K562 (cell line): ENCODE measurements around the gene CAMK1D. TPM values are rescaled to one million over a fixed set of nuclear protein-coding genes. Genes with fewer than 3 reads are reported as not detected.

Experiments
- ATAC-seq: fragments of 200-7000 bp; cut with Tn5 transposase; 3 replicates; pipeline ENCODE4 v1.9.1; 2020; ENCODE audit warnings: moderate library complexity
- BruUV-seq: library from RNA; stranded (reverse); fragments of 400-500 nt; replicated peaks from 2 replicates; lab custom pipeline; 2021; lab: Mats Ljungman, UMichigan
- CTCF ChIA-PET: fragments of 300-600 bp; formaldehyde crosslinking; extraction: SDS; loops from one replicate; lab custom pipeline; 2021; ENCODE audit warnings: low intra/inter-chr PET ratio; lab: Yijun Ruan, JAX
- POLR2A ChIA-PET: fragments of 300-600, 350-650 bp; sonication (Branson Sonifier 250); formaldehyde crosslinking; extraction: SDS; loops from one replicate; lab custom pipeline; 2021; ENCODE audit warnings: antibody characterized with exemption, inconsistent platforms; lab: Yijun Ruan, JAX
- DNase-seq, 4 experiments: peaks; one replicate each; pipeline versions ENCODE4 v3.0.0 to v3.0.0-alpha.2; 2011 to 2018; ENCODE audit warnings: low spot score in 3 of 4, mixed read lengths in 3 of 4; ENCODE audit errors: extremely low read depth in 1 of 4
- FAIRE-seq: peaks from 2 replicates; lab custom pipeline; 2011; peaks lifted over from hg19 to GRCh38; lab: Jason Lieb, UNC
- H2AFZ ChIP-seq: 2 replicates; pipeline ENCODE4 v1.6.0; 2011; ENCODE audit warnings: low read depth, low read length, control low read depth, inconsistent platforms
- H3K27ac ChIP-seq: fragments of 200-600 bp; 3 replicates; pipeline ENCODE4 v1.8.0; 2011; ENCODE audit warnings: low read depth, mild to moderate bottlenecking, control low read depth, inconsistent platforms, low read length, moderate library complexity, mixed read lengths; ENCODE audit errors: extremely low read depth
- H3K27me3 ChIP-seq, 2 experiments: fragments of 300-600 bp in 1 of 2; 2 replicates in 1 of 2; 3 replicates in 1 of 2; pipeline versions ENCODE4 v1.6.0 to v1.8.0; 2011; ENCODE audit warnings: inconsistent platforms in 2 of 2, low read length in 2 of 2, mild to moderate bottlenecking in 1 of 2, mixed read lengths in 1 of 2, moderate library complexity in 1 of 2; ENCODE audit not compliant: control insufficient read depth in 2 of 2, insufficient read depth in 2 of 2
- H3K36me3 ChIP-seq: fragments of 300-600 bp; 3 replicates; pipeline ENCODE4 v1.8.0; 2011; ENCODE audit warnings: mild to moderate bottlenecking, low read length, inconsistent platforms; ENCODE audit not compliant: control insufficient read depth, insufficient read depth
- H3K4me1 ChIP-seq, 2 experiments: fragments of 200-600 bp in 1 of 2; replicated peaks in 1 of 2; 2 replicates in 1 of 2; 3 replicates in 1 of 2; pipeline versions ENCODE4 v1.5.1 to v1.8.0; 2011; ENCODE audit warnings: inconsistent platforms in 2 of 2, low read length in 2 of 2, mild to moderate bottlenecking in 1 of 2, mixed read lengths in 1 of 2, moderate library complexity in 1 of 2; ENCODE audit not compliant: control insufficient read depth in 2 of 2, insufficient read depth in 2 of 2
- H3K4me2 ChIP-seq: 2 replicates; pipeline ENCODE4 v1.6.1; 2011; ENCODE audit warnings: low read length, control low read depth, inconsistent platforms, mixed read lengths; ENCODE audit not compliant: insufficient read depth
- H3K4me3 ChIP-seq: fragments of 200-600 bp; sonication (generic), shearing (Covaris generic); 2 replicates; pipeline ENCODE4 v1.5.1; 2016; ENCODE audit warnings: control low read depth, inconsistent platforms
- H3K79me2 ChIP-seq: fragments of 200-600 bp; 3 replicates; pipeline ENCODE4 v1.8.0; 2011; ENCODE audit warnings: low read length, inconsistent platforms; ENCODE audit not compliant: control insufficient read depth, insufficient read depth
- H3K9ac ChIP-seq, 2 experiments: 2 replicates each; pipeline versions ENCODE4 v1.6.0 to v1.6.1; 2011; ENCODE audit warnings: low read depth in 2 of 2, low read length in 2 of 2, control low read depth in 1 of 2, inconsistent platforms in 1 of 2, mild to moderate bottlenecking in 1 of 2, mixed read lengths in 1 of 2; ENCODE audit not compliant: insufficient read depth in 1 of 2
- H3K9me1 ChIP-seq: one replicate; pipeline ENCODE4 v1.6.0; 2011; ENCODE audit warnings: inconsistent platforms, mild to moderate bottlenecking, low read length, moderate library complexity; ENCODE audit not compliant: control insufficient read depth, insufficient read depth
- H3K9me3 ChIP-seq: replicated peaks from 2 replicates; pipeline ENCODE4 v1.5.1; 2011; ENCODE audit warnings: low read depth, low read length, inconsistent platforms; ENCODE audit not compliant: control insufficient read depth, insufficient read depth
- H4K20me1 ChIP-seq: replicated peaks from 2 replicates; pipeline ENCODE4 v1.6.1; 2011; ENCODE audit warnings: low read length, inconsistent platforms, mixed read lengths; ENCODE audit not compliant: control insufficient read depth, insufficient read depth
- BMI1 ChIP-seq: fragments of 150-350 bp; IDR thresholded peaks from 2 replicates; pipeline ENCODE4 v1.6.1; 2014; ENCODE audit warnings: low read length
- ELF4 ChIP-seq: fragments of 450-650 bp; formaldehyde crosslinking; IDR thresholded peaks from 2 replicates; pipeline ENCODE4 v1.4.0; 2022; ENCODE audit warnings: missing genetic modification characterization
- MTA2 ChIP-seq: fragments of 450-650 bp; IDR thresholded peaks from 2 replicates; pipeline ENCODE4 v1.6.1; 2016; ENCODE audit warnings: low read depth
- ZNF175 ChIP-seq: fragments of 200-800 bp; sonication (Bioruptor generic); IDR thresholded peaks from 2 replicates; pipeline ENCODE4 v1.6.1; 2016; ENCODE audit warnings: low read depth, mild to moderate bottlenecking, missing genetic modification characterization, missing compliant biosample characterization
- WGBS: fragments of 100-300 bp; shearing (Covaris generic); methylation state at CpG from one replicate; pipeline ENCODE4 v1.1.6; 2016; ENCODE audit warnings: low coverage, mixed read lengths; ENCODE audit not compliant: insufficient coverage; ENCODE audit errors: missing lambda C conversion rate; 5-methylcytosine and 5-hydroxymethylcytosine counted together
- in situ Hi-C: fragments of 300-500 bp; cut with MboI; formaldehyde crosslinking; loops from 4 replicates; pipeline ENCODE4 v1.15.0; 2018; ENCODE audit warnings: inconsistent platforms, mixed read lengths
- intact Hi-C: fragments of 100-400 bp; cut with micrococcal nuclease; formaldehyde crosslinking; loops from 2 replicates; pipeline ENCODE4 v1.14.2; 2022
- polyA plus RNA-seq, 8 experiments: library from polyadenylated mRNA; depleted of rRNA in 4 of 8; stranded (reverse) in 5 of 8; unstranded in 3 of 8; fragments of >200 nt; fragmentation: Nextera tagmentation in 2 of 8; fragmentation: Illumina TruSeq in 1 of 8; extraction: Ambion mirVana in 2 of 8; extraction: Trizol in 1 of 8; gene quantifications; 2 replicates each; pipeline versions ENCODE4 v1.2.1 to v1.2.3, GENCODE V29; 2011 to 2014; ENCODE audit warnings: inconsistent platforms in 1 of 8, missing spikeins in 1 of 8
- total RNA-seq, 7 experiments: library from RNA; depleted of rRNA in 6 of 7; stranded (reverse); fragments of >200 nt in 6 of 7; fragmentation: Illumina TruSeq in 2 of 7; extraction: Trizol in 2 of 7; gene quantifications; 2 replicates each; pipeline versions ENCODE4 v1.2.1 to v1.2.3, GENCODE V29; 2011 to 2021; ENCODE audit warnings: low replicate concordance in 1 of 7
- TF ChIP-seq, protein P1 (sequence below): fragments of 450-650 bp; IDR thresholded peaks from 2 replicates; pipeline ENCODE4 v1.6.1; 2016; ENCODE audit warnings: mild to moderate bottlenecking, moderate library complexity
- TF ChIP-seq, protein P2 (sequence below), 2 experiments: fragments of 450-650 bp in 1 of 2; sonication (generic) in 1 of 2; formaldehyde crosslinking in 1 of 2; IDR thresholded peaks in 1 of 2; conservative IDR thresholded peaks in 1 of 2; 2 replicates each; pipeline versions ENCODE4 v1.6.1 to v1.8.1; 2016 to 2023; ENCODE audit warnings: mild to moderate bottlenecking in 2 of 2, moderate library complexity in 2 of 2, inconsistent platforms in 1 of 2, missing genetic modification reagents in 1 of 2

Gene CAMK1D
- total and polyA plus RNA-seq, 9 of the 15 experiments (the other 6 are each of a cell fraction or from before 2014, with no cell fraction given) = 0.12 to 0.24 (median 0.20) TPM; not detected in 5

DNA sequence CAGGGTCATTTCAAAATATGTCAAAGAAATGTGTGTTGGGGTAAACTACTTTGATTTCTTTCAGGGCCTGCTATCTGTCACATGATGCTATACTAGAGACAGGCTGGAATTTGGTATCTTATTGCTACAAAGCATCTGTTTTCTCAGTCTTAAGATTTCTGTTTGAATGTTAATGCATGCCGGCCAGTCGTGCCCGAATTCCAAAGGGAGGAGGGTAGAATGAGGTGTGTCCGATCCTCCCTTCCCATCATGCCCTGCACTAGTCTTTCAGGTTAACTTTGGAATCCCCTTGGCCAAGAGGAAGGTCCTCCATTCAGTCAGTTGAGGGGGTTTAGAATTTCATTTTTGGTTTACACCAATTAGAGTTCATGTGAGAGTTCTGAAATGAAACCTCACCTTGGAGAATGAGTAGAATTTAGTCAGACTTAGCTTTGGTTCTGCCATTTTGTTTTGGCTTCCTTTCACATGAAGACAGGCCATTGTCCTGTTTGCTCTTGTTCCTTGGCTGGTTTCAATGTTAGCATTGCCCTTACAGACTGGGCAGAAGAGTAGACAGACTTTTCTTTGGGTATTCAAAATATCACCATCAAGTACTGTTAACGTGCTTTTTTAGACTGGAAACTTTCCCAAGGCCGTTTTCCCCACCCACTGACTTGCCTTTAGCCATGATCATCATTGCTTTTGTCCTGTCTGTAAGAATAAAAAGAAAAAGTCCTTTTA is 95.8 kb downstream of the CAMK1D start (continued):
- no peak for TF ChIP-seq BMI1
- TF ChIP-seq ZNF175 (CRISPR knock-in tag) = no peak
- TF ChIP-seq MTA2 = no peak

DNA sequence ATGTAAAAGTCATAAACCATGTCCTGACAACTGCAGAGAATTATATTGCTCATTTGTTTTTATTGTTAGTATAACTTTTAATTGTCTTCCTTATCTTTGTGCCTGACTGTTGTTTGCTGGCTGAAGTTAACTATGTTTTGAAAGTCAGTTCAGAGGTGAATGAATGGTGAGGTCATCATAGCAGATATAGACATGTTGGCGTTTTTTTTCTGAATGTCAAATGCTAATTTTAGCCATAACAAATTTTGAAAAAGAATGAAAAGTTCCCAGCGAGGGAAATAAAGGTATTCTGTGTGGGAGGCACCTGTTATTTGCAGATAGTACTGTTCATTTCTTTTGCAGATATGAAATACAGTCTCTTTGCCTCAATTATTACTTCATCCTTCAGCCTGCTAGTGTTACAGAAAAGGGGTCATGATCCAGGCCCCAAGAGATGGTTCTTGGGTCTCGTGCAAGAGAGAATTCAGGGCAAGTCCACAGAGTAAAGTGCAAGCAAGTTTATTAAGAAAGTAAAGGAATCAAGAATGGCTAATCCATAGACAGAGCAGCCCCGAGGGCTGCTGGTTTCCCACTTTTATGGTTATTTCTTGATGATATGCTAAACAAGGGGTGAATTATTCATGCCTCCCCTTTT is 96.5 kb downstream of the CAMK1D start:
- intact Hi-C loops = no loop called here
- no peak overlapping the region for H2AFZ ChIP-seq
- H3K9me3 ChIP-seq = no peaks in the 10 kb centered on the region
- peaks cover 0 to 4% of the 10 kb centered on the region in 2 experiments; a peak in 2 of 5 replicates for H3K27me3 ChIP-seq
- DNase-seq = no peak
- ATAC-seq = no peak
- WGBS = 9% methylated on average over 4 of the region's 4 CpGs
- H3K79me2 ChIP-seq = no peaks in the 10 kb centered on the region
- no peaks in the 10 kb centered on the region for H4K20me1 ChIP-seq
- H3K4me2 ChIP-seq = no peak overlapping the region
- no peaks in the 10 kb centered on the region for H3K9me1 ChIP-seq
- H3K4me3 ChIP-seq = no peak overlapping the region
- no peaks in the 10 kb centered on the region for H3K36me3 ChIP-seq
- CTCF ChIA-PET = no interaction called here
- no peak for FAIRE-seq
- H3K9ac ChIP-seq = no peak overlapping the region
- POLR2A ChIA-PET = no interaction called here
- no peak overlapping the region for H3K27ac ChIP-seq
- H3K4me1 ChIP-seq = no peaks in the 10 kb centered on the region
- in situ Hi-C loops = no loop called here
- BruUV-seq = no TSS peak
- TF ChIP-seq, protein P1, sequence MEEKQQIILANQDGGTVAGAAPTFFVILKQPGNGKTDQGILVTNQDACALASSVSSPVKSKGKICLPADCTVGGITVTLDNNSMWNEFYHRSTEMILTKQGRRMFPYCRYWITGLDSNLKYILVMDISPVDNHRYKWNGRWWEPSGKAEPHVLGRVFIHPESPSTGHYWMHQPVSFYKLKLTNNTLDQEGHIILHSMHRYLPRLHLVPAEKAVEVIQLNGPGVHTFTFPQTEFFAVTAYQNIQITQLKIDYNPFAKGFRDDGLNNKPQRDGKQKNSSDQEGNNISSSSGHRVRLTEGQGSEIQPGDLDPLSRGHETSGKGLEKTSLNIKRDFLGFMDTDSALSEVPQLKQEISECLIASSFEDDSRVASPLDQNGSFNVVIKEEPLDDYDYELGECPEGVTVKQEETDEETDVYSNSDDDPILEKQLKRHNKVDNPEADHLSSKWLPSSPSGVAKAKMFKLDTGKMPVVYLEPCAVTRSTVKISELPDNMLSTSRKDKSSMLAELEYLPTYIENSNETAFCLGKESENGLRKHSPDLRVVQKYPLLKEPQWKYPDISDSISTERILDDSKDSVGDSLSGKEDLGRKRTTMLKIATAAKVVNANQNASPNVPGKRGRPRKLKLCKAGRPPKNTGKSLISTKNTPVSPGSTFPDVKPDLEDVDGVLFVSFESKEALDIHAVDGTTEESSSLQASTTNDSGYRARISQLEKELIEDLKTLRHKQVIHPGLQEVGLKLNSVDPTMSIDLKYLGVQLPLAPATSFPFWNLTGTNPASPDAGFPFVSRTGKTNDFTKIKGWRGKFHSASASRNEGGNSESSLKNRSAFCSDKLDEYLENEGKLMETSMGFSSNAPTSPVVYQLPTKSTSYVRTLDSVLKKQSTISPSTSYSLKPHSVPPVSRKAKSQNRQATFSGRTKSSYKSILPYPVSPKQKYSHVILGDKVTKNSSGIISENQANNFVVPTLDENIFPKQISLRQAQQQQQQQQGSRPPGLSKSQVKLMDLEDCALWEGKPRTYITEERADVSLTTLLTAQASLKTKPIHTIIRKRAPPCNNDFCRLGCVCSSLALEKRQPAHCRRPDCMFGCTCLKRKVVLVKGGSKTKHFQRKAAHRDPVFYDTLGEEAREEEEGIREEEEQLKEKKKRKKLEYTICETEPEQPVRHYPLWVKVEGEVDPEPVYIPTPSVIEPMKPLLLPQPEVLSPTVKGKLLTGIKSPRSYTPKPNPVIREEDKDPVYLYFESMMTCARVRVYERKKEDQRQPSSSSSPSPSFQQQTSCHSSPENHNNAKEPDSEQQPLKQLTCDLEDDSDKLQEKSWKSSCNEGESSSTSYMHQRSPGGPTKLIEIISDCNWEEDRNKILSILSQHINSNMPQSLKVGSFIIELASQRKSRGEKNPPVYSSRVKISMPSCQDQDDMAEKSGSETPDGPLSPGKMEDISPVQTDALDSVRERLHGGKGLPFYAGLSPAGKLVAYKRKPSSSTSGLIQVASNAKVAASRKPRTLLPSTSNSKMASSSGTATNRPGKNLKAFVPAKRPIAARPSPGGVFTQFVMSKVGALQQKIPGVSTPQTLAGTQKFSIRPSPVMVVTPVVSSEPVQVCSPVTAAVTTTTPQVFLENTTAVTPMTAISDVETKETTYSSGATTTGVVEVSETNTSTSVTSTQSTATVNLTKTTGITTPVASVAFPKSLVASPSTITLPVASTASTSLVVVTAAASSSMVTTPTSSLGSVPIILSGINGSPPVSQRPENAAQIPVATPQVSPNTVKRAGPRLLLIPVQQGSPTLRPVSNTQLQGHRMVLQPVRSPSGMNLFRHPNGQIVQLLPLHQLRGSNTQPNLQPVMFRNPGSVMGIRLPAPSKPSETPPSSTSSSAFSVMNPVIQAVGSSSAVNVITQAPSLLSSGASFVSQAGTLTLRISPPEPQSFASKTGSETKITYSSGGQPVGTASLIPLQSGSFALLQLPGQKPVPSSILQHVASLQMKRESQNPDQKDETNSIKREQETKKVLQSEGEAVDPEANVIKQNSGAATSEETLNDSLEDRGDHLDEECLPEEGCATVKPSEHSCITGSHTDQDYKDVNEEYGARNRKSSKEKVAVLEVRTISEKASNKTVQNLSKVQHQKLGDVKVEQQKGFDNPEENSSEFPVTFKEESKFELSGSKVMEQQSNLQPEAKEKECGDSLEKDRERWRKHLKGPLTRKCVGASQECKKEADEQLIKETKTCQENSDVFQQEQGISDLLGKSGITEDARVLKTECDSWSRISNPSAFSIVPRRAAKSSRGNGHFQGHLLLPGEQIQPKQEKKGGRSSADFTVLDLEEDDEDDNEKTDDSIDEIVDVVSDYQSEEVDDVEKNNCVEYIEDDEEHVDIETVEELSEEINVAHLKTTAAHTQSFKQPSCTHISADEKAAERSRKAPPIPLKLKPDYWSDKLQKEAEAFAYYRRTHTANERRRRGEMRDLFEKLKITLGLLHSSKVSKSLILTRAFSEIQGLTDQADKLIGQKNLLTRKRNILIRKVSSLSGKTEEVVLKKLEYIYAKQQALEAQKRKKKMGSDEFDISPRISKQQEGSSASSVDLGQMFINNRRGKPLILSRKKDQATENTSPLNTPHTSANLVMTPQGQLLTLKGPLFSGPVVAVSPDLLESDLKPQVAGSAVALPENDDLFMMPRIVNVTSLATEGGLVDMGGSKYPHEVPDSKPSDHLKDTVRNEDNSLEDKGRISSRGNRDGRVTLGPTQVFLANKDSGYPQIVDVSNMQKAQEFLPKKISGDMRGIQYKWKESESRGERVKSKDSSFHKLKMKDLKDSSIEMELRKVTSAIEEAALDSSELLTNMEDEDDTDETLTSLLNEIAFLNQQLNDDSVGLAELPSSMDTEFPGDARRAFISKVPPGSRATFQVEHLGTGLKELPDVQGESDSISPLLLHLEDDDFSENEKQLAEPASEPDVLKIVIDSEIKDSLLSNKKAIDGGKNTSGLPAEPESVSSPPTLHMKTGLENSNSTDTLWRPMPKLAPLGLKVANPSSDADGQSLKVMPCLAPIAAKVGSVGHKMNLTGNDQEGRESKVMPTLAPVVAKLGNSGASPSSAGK = no peak
- TF ChIP-seq, protein P2, sequence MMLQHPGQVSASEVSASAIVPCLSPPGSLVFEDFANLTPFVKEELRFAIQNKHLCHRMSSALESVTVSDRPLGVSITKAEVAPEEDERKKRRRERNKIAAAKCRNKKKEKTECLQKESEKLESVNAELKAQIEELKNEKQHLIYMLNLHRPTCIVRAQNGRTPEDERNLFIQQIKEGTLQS (IDR thresholded peaks at IDR 0.05) = peak; percentile 39; the same call in 1 of the 2 replicates
- TF ChIP-seq, protein P2 (CRISPR knock-in tag; conservative IDR thresholded peaks at IDR 0.05) = no peak
- TF ChIP-seq ELF4 (CRISPR knock-in tag) = no peak
